ENCODE results near the gene CHRNG.

Gene CHRNG, protein sequence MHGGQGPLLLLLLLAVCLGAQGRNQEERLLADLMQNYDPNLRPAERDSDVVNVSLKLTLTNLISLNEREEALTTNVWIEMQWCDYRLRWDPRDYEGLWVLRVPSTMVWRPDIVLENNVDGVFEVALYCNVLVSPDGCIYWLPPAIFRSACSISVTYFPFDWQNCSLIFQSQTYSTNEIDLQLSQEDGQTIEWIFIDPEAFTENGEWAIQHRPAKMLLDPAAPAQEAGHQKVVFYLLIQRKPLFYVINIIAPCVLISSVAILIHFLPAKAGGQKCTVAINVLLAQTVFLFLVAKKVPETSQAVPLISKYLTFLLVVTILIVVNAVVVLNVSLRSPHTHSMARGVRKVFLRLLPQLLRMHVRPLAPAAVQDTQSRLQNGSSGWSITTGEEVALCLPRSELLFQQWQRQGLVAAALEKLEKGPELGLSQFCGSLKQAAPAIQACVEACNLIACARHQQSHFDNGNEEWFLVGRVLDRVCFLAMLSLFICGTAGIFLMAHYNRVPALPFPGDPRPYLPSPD

GRCh38 chr2:232539298-232540231, at the start of gene CHRNG:
TSS of gene CHRNG (plus strand) at chr2:232539692. CDS start at chr2:232539748, 56 bp downstream.
- DNase-seq: no peak

DNA sequence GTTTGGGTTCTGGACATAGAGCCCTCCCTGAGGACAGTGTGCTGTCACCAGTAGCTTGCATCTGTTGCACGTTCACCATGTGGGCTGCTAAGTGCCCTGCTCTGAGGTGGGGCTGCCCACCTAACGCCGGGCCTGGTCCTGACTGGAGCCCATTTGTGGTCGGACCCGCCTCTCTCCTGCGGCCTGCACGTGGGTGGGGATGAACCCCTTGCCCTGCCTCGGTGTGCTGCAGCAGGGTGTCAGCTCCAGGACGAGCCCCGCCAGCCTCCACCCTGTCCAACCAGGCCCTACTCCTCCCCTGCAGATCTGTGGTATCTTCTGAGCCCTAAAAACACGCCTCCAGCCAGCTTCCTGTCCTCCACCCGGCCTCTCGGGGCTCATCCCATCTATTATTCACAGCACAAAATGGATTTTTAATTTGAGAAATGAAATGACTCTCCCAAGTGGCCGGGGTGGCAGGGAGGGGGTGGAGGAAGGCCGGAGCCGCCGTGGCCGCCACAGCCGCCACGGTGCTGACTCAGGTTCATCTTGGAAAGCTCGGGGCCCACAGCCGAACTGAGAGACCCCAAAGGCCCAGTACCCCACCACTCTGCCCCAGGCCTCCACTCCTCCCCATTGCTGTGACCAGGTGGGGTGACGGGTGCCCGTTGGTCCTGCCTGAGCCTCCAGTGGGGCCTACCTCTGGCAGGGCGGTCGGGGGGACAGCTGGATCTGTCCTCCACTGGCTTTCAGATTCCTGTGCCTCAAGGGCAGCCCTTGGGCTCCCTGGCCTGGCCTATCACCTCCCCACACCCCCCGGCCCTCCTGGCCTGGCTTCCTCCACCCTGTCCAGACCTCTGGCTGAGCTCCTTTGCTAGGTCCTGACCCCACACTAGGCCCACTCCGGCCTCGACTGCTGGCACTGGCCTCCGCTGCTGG, 49.0 kb upstream of the CHRNG start:
- DNase-seq: no peak

DNA sequence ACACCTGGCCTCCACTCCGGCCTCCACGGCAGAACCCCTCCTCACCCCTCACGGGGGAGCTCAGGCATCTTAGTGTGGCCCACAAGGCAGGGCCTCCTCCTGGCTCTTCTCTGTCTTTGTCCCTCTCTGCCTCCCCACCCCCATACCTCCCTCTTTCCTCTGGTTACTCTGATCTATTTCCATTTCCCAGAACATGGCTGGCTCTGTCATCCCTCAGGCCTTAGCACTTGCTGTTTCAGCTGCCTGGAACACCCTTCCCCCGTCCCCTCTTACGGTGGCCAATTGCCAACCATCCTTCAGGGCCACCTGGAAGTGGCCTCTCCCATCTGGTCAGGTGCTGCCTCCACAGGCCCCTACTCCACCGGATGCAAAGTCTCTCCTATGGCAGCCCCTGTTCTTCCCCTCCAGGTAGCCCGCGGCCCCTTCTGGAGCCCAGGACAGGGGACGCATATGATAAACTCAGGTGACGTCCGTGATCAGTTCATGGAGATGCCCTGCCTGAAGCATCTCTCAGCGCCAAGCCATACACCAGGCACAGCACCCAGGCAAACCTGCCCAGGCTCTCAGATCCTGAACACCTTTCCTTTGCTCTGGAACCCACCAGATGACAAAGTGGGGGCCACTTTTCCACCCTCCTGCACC, 48.2 kb upstream of the CHRNG start:
- DNase-seq: no peak

GRCh38 chr2:232492236-232492848, 47.1 kb upstream of the CHRNG start:
- DNase-seq: no peak

DNA sequence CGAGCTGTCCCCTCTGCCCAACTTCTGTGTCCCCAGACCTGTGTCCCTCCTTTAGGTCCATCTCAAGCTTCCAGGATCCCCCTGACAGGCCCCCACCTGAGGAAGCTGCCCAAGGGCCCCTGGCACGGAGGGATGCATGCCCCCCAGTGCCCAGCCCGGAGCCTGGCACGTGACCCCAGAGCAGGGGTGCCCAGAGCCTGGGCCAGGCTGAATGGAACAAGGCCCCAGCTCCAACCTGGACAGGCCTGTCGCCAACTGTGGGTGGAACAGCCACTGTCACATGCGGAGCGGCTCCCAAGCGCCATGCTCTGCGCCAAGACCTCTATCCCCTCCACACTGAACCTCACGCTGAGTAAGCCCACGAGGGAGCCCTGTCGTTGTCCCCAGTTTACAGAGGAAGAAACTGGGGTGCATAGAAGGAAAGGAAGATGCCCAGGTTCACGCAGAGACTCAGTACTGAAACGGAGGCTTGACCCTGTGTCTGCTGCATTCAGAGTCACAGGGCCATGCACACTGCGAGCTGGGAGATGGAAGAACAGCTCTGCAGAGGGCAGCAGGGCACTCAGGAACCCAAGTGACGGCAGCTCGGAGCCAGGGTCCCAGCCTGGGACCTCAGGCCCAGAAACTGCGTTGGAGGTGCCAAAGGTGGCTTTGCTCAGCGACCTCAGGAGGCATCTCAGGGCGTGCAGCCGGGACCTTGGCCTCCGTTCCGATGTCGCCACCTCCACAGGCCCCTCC, 46.4 kb upstream of the CHRNG start:
- DNase-seq: no peak

DNA sequence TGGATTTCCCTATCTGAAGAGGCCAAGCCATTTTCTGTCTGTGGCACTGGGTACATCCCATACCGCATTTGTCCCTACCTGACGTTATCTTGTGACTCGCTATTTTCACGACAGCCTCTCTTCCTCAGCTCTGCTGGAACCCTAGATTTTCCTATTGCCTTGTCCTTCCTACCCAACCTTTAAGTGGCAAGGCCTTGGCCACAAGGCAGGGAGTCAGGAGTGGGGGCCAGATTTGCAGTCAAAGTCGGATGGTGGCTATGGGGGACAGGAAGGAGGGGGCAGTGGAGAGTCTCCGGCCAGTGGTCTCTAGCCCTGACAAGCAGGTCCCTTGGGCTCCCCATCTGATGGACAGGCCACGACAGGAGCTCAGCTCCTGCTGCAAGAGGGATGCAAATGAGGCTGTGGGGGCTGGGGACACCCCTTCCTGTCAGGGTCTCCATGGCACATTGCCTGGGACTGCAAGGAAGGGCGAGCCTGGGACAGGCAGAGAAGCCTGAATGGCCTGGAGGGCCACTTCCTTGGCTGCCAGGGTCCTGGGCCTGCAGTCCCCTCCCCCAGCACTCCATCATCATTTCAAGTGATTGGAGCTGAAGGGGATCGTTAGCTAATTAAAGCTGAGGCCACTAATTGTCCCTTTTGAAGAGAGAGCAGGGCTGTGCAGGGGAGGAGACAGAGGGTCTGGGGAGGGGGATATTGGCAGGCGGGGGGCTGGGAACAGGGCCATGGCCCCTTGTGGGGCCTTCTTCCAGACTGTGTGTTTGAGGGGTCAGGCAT, 45.6 kb upstream of the CHRNG start:
- no peak for DNase-seq

DNA sequence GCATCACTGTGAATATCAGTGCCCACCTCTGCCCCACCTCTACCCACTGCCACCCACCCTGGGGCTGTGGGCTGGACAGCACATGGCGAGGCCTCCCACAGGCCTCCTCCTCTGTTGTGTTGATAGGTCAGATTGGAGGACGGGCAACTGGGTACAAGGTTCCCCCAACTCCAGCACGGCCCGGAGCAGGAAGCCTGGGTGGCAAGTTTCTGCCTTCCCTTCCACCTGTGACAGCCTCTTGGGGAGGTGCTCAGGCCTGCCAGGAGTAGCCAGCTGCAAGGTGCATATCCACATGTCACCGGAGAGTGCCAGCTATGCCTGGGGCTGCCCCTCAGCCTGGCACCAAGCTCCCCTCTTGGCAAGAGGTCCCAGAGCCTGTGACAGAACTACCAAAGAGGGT, 45.0 kb upstream of the CHRNG start:
- no peak for DNase-seq

DNA sequence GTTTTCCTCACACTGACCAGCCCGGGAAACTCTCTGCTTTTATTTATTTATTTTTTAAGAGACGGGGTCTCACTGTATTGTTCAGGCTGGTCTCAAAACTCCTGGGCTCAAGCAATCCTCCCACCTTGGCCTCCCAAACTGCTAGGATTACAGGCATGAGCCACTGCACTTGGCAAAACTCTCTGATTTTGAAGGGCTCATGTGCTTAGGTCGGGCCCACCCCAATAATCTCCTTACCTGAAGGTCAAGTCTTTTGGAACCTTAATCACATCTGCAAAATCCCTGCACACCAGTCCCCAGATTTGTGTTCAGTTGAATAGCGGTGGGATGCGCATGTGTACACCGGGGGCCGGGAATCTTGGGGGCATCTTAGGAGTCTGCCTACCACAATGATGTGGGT, 44.2 kb upstream of the CHRNG start:
- no peak for DNase-seq

DNA sequence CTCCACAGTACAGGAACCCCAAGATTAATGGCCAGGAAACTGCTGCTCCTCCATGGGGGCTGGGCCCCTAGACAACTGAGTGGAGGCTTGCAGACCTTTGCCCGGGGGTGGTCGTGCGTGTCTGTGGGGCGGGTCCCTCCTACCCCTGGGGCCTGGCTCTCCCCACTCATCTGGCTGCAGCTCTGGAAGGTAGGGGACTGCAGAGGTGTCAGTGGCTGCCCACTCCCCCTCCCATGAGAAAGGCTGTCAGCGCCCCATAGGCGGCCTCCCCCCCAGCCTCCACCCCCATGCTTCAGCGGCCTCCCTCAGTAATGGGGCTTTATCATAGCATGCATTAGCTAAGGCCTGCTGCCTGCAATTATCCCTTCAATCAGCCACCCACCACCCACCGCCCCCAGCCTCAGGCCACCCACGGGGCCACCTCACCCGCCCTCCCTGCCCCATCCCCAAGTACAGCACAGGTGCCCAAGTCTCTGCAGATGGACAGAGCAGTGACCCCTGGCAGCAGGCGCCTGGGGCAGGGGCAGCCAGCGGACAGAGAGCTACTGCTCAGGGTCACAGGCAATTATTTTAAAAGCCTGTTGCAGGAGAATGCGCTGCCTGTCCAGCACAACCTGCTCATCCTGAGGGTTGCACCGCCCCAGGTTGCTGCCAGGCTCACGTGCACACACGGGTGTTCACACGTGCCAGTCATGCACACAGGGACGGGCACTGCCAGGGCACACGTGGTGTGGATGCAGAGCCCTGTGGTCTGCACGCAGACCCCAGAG, 42.8 kb upstream of the CHRNG start:
- no peak for DNase-seq

GRCh38 chr2:232497348-232497747, 42.1 kb upstream of the CHRNG start:
- no peak for DNase-seq

GRCh38 chr2:232498452-232498851, 41.0 kb upstream of the CHRNG start:
- no peak for DNase-seq

GRCh38 chr2:232501331-232501771, 38.1 kb upstream of the CHRNG start:
- DNase-seq: no peak

DNA sequence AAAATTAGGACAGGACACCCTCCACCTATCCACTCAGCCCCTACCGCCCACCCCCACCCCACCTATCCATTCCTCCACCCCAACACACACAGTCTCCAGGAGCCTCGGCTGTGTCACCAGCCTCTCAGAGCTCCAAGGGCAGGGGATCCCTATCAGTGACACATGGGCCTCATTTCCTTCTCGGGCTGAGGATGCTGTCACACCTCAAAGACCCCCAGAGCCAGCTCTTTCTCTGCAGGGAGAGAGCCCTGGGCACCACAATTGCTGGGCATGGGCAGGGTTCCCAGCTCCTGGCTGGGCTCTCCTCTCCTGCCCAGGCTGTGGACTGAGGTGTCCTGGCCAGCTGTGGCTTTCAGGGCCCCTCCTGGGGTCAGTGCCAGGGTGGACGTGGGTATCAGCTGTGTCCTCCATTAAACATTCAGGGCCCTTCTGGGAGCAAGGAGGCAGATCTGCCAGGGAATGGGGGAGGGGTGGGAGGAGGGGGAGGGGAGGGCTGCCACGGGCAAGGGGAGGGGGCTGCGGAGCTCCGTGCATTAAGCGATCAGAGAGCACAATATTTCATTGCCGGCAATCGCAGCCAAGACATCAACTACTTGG, 37.6 kb upstream of the CHRNG start:
- DNase-seq: no peak

GRCh38 chr2:232502511-232502910, 37.0 kb upstream of the CHRNG start:
- no peak for DNase-seq

DNA sequence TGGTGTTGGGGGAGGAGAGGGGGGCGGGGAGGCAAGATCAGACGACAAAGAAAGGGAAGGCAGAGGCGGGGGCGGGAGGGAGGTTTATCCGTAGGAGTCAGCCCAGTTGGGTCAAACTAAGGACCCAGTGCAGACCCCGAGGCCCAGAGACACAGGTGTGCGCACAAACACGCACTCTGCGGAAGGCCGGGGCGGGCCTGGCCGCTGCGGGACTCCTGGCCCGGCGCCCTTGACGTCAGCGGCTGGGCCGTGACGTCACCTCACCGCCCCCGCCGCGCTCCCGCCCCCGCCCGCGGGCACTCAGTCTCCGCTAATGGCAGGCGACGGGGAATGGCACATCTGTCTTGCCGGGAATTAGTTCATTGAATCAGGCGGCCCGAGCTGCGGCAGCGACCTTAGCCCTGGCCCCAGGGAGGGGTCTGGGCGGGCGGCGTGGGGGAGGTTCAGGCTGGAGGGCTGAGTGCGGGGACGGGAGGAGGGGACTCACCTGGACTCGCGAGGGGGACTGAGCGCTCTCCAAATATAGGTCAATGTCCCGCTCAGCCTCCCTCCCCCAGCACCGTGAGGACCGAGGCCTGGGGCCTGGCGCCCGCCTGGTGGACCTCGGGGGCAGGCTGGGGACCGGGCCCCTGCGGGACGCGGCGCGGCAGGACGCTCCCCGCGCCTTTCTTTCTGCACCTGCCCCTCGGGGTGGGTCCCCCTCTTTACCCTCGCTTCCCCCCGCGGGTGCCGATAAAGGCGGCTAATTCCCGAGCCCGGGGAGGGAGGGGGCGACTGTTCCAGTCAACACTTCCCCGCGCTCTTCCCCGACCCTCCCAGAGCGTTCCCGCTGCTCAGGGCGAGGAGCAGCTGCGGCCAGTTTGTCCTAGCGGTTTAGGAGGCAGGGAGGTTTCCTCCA, 36.3 kb upstream of the CHRNG start:
- no peak for DNase-seq

DNA sequence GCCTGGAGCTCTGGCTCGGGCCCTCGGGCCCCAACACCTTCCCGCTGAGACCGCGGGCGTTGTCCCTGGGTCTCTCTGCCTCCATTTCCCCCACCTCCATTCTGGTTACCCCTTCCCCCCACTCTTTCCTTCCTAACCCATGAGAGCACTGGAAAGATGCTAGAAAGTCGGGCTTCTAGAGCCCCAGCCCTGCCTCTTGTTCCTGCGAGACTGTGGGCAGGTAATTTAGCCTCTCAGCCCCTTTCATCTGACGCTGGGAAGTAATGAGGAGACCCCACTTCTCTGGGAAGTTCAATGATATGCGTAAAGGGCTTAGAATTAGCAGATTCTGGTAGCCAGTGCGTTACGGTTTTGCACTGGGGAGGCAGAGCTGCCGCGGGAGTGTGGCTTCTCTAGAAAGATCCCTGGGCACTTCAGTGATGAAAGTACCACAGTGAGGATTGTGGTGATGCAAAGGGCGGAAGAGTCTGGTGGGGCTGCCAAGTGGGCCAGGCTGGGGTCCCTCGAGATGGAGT, 35.6 kb upstream of the CHRNG start:
- no peak for DNase-seq

GRCh38 chr2:232504438-232504837, 35.1 kb upstream of the CHRNG start:
- DNase-seq: no peak
